HG02852 (cell line): ENCODE results near the gene CDH22.

Experiments used
- ATAC-seq: cut with Tn5 transposase; IDR thresholded peaks from one replicate; pipeline ENCODE4 v1.9.1; 2021; ENCODE audit warnings: mild to moderate bottlenecking, moderate library complexity; ENCODE audit not compliant: unreplicated experiment

The CDH22 gene

GRCh38 chr20:46251211-46251673 lies 57.1 kb downstream of the CDH22 start:
- ATAC-seq = no peak

GRCh38 chr20:46250772-46251171 lies 57.5 kb downstream of the CDH22 start:
- ATAC-seq = no peak

DNA sequence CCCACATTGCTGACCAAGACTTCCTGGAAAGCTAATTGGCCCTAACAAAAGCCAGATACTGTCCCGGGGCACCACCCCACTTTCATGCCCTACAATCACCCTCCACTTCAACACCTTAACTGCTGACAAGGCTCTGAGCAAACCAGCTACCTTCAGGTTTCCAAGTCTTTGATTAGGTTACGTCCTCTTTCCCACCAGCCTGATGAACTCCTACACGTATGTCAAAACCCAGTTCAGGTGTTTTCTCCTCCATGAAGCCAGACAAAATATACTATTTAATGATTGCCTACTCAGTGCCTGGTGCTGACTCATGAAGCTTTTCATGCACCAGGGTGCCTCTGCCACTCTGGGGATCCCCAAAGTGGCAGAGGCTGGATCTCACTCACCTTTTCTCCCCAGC lies 58.6 kb downstream of the CDH22 start:
- ATAC-seq = no peak

GRCh38 chr20:46246559-46246958 lies 61.7 kb downstream of the CDH22 start:
- no peak for ATAC-seq

DNA sequence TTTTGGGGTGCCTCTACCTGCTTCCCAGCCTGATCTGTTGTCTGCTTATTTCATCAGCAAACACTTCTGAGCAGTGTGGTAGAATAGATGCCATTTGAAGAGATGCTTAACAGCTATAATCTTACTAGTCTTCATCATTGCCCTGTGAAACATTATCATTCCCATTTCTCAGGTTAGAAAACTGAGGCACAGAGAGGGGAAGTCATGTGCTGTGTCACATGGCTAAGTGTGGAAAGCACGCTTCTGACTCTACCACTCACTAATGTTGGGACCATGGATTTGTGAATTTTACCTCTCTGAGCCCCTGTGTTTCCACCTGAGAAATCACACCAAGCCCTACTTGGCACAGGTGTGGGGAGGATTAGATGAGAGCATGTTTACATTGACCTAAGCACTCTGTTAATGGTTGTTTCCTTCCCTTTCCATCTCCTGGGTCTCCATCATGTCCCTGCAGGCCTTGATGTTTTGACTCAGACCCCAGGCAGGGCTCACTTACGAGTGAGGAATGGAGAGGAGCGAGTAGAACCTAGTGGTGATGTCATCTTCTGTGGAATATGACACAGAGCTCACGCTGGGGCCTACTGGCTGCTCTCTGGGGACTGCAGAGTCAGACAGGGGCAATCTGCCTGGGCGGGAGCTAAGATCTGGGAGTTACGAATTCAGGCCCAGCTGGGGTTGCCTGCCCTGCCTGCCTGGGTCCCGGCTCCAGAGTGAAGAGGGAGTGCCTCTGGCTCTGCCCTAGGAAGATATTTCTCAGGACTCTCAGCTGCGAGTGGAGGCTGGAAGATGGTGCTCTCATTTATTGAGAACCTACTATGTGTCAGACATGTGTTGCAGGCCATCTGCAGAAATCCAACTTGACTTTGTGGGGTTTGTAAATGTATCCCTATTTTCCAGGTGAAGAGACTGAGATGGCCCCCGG lies 64.3 kb downstream of the CDH22 start:
- no peak for ATAC-seq

GRCh38 chr20:46242390-46242789 lies 65.9 kb downstream of the CDH22 start:
- no peak for ATAC-seq

DNA sequence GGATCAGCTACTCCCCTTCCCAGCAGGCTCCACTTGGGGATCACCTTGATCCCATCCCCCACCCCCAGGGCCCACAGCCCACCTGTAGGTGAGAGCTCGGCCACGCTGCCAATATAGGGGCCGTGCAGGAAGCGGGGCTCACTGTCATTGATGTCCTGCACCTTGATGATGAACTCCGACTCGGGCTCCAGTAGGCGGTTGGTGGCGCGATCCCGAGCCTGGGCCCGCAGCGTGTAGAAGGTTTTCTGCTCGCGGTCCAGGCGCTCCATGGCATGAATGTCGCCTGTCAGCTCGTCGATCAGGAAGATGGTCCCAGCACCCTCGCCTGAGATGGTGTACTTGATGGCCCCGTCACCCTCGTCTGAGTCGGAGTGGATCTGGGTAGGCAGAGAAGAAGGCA lies 67.4 kb downstream of the CDH22 start:
- ATAC-seq = no peak

GRCh38 chr20:46240065-46240464 lies 68.2 kb downstream of the CDH22 start:
- ATAC-seq = no peak

GRCh38 chr20:46237736-46238135 lies 70.6 kb downstream of the CDH22 start:
- no peak for ATAC-seq

- no peak for ATAC-seq
Measured at GRCh38 chr20:46237227-46237626, 71.1 kb downstream of the CDH22 start.

- ATAC-seq = no peak
Measured at GRCh38 chr20:46235077-46235476, 73.2 kb downstream of the CDH22 start.

- no peak for ATAC-seq
Measured at GRCh38 chr20:46233701-46234100, 74.6 kb downstream of the CDH22 start.

- no peak for ATAC-seq
Measured at GRCh38 chr20:46232539-46232938, 75.8 kb downstream of the CDH22 start.

GRCh38 chr20:46230801-46231282 lies 77.5 kb downstream of the CDH22 start:
- ATAC-seq = no peak

- no peak for ATAC-seq
Measured at GRCh38 chr20:46230106-46230491, 78.2 kb downstream of the CDH22 start.

DNA sequence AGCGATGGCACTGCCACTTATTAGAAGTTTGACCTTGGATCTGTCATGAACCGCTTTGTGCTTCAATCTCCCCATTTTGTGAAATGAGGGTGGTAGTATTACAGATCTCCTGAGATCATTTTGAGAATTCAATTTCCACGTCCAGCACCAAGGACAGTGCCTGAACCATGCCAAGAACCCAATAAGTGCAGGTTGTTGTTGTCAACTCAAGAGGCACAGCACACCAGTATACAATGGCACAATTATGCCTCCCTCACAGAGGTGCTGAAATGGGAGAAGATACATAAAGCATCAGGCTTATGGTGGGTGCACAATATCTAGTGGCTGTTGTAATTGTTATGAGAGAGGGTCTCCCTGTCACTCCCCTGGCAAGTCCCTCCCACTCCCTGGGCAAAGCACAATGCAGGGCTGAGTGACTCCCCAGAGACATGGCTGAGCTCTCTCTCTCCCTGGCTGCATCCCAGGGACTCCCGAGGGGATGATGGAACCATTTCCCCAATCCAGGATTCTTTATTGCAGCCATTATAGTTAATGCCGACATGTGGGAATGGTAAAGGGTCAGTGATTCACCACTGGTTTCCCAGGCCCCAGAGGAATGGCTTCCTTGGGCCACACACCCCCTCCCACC lies 78.7 kb downstream of the CDH22 start:
- ATAC-seq = no peak

- ATAC-seq = no peak
Measured at GRCh38 chr20:46228670-46229069, 79.6 kb downstream of the CDH22 start.

- ATAC-seq = no peak
Measured at GRCh38 chr20:46227272-46227767, 81.0 kb downstream of the CDH22 start.

- no peak for ATAC-seq
Measured at GRCh38 chr20:46226602-46227001, 81.7 kb downstream of the CDH22 start.

- ATAC-seq = no peak
Measured at GRCh38 chr20:46222521-46223007, 85.7 kb downstream of the CDH22 start.

DNA sequence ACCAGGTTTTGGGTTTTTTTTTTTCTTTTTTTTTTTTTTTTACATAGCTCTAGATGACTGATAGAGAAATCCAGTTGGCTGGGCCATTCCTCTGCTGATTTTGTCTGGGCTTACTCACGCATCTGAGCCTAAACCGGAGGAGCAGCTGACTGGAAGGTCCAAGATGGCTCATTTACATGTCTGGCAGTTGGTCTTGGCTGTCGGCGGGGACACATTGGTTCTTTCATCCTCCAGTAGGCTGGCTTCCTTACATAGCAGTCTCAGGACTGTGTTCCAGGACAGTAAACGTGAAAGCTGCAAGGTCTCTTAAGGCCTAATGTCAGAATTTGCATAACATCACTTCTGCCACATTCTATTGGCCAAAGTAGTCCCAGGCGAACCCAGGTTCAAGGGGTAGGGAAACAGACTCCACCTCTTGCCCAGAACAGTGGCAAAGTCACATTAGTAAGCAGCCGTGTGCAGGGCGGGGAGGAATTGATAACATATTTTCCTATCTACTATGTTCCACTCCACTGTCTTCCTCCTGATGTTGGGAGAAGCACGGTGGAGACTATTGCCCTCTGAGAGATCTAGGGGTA lies 87.0 kb downstream of the CDH22 start:
- no peak for ATAC-seq
